ENCODE measurements around the gene PDE10A.

GRCh38 chr6:165519316-165519715, 143.7 kb downstream of the PDE10A start:
- TF ChIP-seq MEIS2 (CRISPR knock-in tag; IDR thresholded peaks at IDR 0.05), result no peak
- no peak for TF ChIP-seq CTCF (CRISPR knock-in tag; IDR thresholded peaks at IDR 0.05)
- no peak for TF ChIP-seq ZKSCAN1 (IDR thresholded peaks at IDR 0.05; ENCODE audit: low read length)
- no peak for TF ChIP-seq UBTF (CRISPR knock-in tag; IDR thresholded peaks at IDR 0.05)
- no peak for TF ChIP-seq FOXK2 (IDR thresholded peaks at IDR 0.05)
- TF ChIP-seq ZNF543 (CRISPR knock-in tag; IDR thresholded peaks at IDR 0.05), result no peak
- TF ChIP-seq TBL1XR1 (IDR thresholded peaks at IDR 0.05; ENCODE audit: borderline replicate concordance, low read length, partially characterized antibody), result no peak
- TF ChIP-seq PATZ1 (CRISPR knock-in tag; IDR thresholded peaks at IDR 0.05), result no peak
- no peak for TF ChIP-seq ZHX1 (CRISPR knock-in tag; IDR thresholded peaks at IDR 0.05; ENCODE audit: low read depth)
- no peak for TF ChIP-seq SIN3A (IDR thresholded peaks at IDR 0.05; ENCODE audit: borderline replicate concordance, low read depth, low read length)
- TF ChIP-seq ZGPAT (CRISPR knock-in tag; IDR thresholded peaks at IDR 0.05), result no peak
- TF ChIP-seq CBX5 (CRISPR knock-in tag; IDR thresholded peaks at IDR 0.05; ENCODE audit: borderline replicate concordance), result no peak

Data from HepG2 (cell line).